Natural killer cell (primary cell): ENCODE data around the gene DOC2B. TPM values are rescaled to one million over a fixed set of nuclear protein-coding genes. Genes with fewer than 3 reads are reported as not detected.
A peak's percentile ranks its signal among the peaks of the same experiment; 100 is the strongest.
"Not testable (repeated sequence)": the region's sequence is repeated elsewhere in the genome, so short reads cannot be mapped to it uniquely, and the experiment has no call there.

Experiments used
- ATAC-seq, 3 donors: fragments of 150-1000 bp in 2 of 3; fragments of 200-7000 bp in 1 of 3; cut with Tn5 transposase; 1 replicate in 1 of 3; 2 replicates in 2 of 3; pipeline ENCODE4 v1.10.0; 2021; ENCODE audit warnings: mild to moderate bottlenecking in 2 of 3, moderate library complexity in 2 of 3
- DNase-seq, 2 donors: peaks; one replicate each; pipeline versions ENCODE4 v3.0.0 to v3.0.0-alpha.2; 2013 to 2021; ENCODE audit warnings: mixed read lengths in 1 of 2
- H3K27ac ChIP-seq: one replicate; pipeline ENCODE4 v1.5.1; 2013; ENCODE audit warnings: mild to moderate bottlenecking, low read length
- H3K27me3 ChIP-seq: one replicate; pipeline ENCODE4 v1.6.1; 2013; ENCODE audit warnings: low read length; ENCODE audit not compliant: control insufficient read depth, insufficient read depth
- H3K36me3 ChIP-seq: one replicate; pipeline ENCODE4 v1.6.1; 2013; ENCODE audit warnings: low read length; ENCODE audit not compliant: control insufficient read depth, insufficient read depth
- H3K4me1 ChIP-seq: one replicate; pipeline ENCODE4 v1.6.1; 2013; ENCODE audit warnings: low read length; ENCODE audit not compliant: control insufficient read depth, insufficient read depth
- H3K4me3 ChIP-seq: one replicate; pipeline ENCODE4 v1.5.1; 2013; ENCODE audit warnings: low read length
- H3K9me3 ChIP-seq: one replicate; pipeline ENCODE4 v1.6.1; 2013; ENCODE audit warnings: low read length; ENCODE audit not compliant: control insufficient read depth, insufficient read depth
- H3K27ac Mint-ChIP-seq, 2 donors: one replicate each; pipeline ENCODE4 v1.8.0; 2022; ENCODE audit warnings: mild to moderate bottlenecking in 2 of 2, mixed read lengths in 2 of 2, moderate library complexity in 1 of 2
- H3K27me3 Mint-ChIP-seq, 2 donors: one replicate each; pipeline ENCODE4 v1.8.0; 2022; ENCODE audit warnings: low read depth in 2 of 2, mixed read lengths in 2 of 2
- H3K36me3 Mint-ChIP-seq: one replicate; pipeline ENCODE4 v1.8.0; 2022; ENCODE audit warnings: mixed read lengths
- H3K4me1 Mint-ChIP-seq, 2 donors: one replicate each; pipeline ENCODE4 v1.8.0; 2022; ENCODE audit warnings: mixed read lengths in 2 of 2
- H3K4me3 Mint-ChIP-seq: one replicate; pipeline ENCODE4 v1.8.0; 2022; ENCODE audit warnings: mild to moderate bottlenecking, moderate library complexity, mixed read lengths
- H3K9me3 Mint-ChIP-seq, 2 donors: one replicate each; pipeline ENCODE4 v1.8.0; 2022; ENCODE audit warnings: mixed read lengths in 2 of 2
- WGBS: methylation state at CpG from one replicate; pipeline ENCODE4 v1.1.7; 2013; ENCODE audit warnings: missing lambda C conversion rate; ENCODE audit not compliant: insufficient coverage; 5-methylcytosine and 5-hydroxymethylcytosine counted together
- intact Hi-C: fragments of 100-400 bp; cut with micrococcal nuclease; formaldehyde crosslinking; loops from one replicate; pipeline ENCODE4 v1.14.2; 2022
- total RNA-seq, 4 donors: library from RNA; stranded (reverse); fragments of 120-200 nt in 1 of 4; gene quantifications; one replicate each; pipeline versions ENCODE4 v1.2.3 to v1.2.4, GENCODE V29; 2013 to 2022
- TF ChIP-seq, protein P1 (sequence below): fragments of 200-600 bp; IDR thresholded peaks from one replicate; pipeline ENCODE4 v1.8.0; 2022; ENCODE audit warnings: antibody characterized with exemption

The DOC2B gene
- total RNA-seq, 3 donors from 2014 or later (not counting 1 experiment from before 2014, with no cell fraction given): 0.07 to 0.20 TPM; not detected in 1

DNA sequence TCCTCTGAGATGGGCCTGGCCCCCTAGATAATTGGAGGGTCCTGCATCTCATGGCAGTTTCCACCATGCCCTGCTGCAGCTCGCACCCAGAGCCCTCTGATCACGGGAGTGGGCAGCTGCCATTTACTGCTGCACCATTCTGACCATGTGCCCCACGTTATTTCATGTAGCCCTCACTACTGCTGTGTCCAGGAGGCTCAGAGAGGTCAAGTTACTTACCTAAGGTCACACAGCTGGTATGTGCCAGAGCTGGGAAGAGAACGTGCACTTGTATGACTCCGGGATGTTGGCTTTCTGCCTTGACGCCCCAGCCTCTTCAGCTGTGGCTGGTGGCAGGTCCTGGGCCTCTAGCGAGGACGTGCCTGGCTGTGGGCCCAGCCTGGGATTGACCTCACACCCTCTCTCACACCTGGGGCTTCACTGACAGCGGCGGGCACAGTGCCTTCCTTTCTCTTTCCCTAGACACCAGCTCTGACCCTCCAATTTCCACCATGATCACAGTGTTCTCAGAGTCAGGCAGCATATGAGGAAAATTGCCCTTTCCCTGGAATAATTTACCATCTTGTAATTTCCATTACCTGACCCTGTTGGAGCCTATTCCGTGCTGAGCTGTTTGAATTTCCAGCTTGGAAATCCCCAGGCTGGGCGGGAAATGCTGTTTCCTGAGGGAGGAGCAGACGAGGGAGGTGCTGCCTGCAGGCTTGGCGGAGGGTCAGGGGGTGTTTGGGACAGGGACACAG, 18.5 kb upstream of the DOC2B start:
- no peak overlapping the region for H3K27ac Mint-ChIP-seq

DNA sequence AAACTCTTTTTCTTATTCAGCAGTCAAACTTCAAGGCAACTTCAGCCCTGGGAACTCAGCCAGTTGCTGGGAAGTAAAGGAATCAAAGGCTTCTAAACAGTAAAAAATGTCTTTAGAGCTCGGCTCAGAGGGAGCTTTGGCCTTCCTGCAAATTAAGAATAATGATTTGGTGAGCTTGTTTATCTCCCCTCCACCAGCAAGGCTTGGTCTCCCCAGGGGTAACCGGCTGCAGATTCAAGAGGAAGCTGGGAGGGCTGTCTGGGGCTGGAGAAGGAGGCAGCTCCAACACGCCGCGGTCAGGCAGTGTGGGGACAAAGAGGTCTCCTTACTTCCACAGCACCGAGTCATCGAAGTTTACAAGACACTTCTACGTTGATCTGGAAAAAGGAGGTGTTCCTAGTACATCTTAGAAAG, 17.7 kb upstream of the DOC2B start:
- DNase-seq: no peak
- H3K27ac Mint-ChIP-seq: no peak overlapping the region

More for the DNA sequence above, 18.5 kb upstream of the DOC2B start:
- no peak for ATAC-seq
- DNase-seq: no peak
- no peaks in the 10 kb centered on the region for H3K9me3 Mint-ChIP-seq
- H3K4me3 Mint-ChIP-seq: no peak overlapping the region
- no peaks in the 10 kb centered on the region for H3K36me3 ChIP-seq
- TF ChIP-seq, protein P1, sequence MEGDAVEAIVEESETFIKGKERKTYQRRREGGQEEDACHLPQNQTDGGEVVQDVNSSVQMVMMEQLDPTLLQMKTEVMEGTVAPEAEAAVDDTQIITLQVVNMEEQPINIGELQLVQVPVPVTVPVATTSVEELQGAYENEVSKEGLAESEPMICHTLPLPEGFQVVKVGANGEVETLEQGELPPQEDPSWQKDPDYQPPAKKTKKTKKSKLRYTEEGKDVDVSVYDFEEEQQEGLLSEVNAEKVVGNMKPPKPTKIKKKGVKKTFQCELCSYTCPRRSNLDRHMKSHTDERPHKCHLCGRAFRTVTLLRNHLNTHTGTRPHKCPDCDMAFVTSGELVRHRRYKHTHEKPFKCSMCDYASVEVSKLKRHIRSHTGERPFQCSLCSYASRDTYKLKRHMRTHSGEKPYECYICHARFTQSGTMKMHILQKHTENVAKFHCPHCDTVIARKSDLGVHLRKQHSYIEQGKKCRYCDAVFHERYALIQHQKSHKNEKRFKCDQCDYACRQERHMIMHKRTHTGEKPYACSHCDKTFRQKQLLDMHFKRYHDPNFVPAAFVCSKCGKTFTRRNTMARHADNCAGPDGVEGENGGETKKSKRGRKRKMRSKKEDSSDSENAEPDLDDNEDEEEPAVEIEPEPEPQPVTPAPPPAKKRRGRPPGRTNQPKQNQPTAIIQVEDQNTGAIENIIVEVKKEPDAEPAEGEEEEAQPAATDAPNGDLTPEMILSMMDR: no peak
- no peaks in the 10 kb centered on the region for H3K4me1 Mint-ChIP-seq
- intact Hi-C loops: no loop called here
- H3K4me1 ChIP-seq: no peaks in the 10 kb centered on the region
- no peaks in the 10 kb centered on the region for H3K36me3 Mint-ChIP-seq
- peaks cover 5% of the 10 kb centered on the region for H3K27me3 ChIP-seq
- peaks cover 2 to 7% of the 10 kb centered on the region in 2 donors for H3K27me3 Mint-ChIP-seq
- 78% methylated on average over 14 of the region's 14 CpGs for WGBS
- H3K4me3 ChIP-seq: no peak overlapping the region
- no peak overlapping the region for H3K27ac ChIP-seq
- no peaks in the 10 kb centered on the region for H3K9me3 ChIP-seq

DNA sequence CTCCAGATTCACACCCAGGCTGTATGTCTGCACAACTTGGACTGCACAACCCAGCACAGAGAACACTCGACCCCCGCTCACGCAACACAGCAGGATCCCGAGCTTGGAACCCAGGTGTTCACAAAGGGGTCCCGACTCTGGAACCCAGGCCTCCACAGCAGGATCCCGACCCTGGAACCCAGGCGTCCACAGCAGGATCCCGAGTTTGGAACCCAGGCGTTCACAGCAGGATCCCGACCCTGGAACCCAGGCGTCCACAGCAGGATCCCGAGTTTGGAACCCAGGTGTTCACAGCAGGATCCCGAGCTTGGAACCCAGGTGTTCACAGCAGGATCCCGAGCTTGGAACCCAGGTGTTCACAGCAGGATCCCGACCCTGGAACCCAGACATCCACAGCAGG, 16.8 kb upstream of the DOC2B start:
- H3K36me3 Mint-ChIP-seq, H3K4me1 Mint-ChIP-seq, intact Hi-C loops, H3K4me3 ChIP-seq, H3K4me1 ChIP-seq, H3K27me3 ChIP-seq, H3K36me3 ChIP-seq, H3K4me3 Mint-ChIP-seq, H3K27ac Mint-ChIP-seq, H3K9me3 Mint-ChIP-seq, H3K27me3 Mint-ChIP-seq, H3K9me3 ChIP-seq, H3K27ac ChIP-seq, DNase-seq, ATAC-seq: not testable (repeated sequence)
- WGBS: 87% methylated on average over 15 of the region's 15 CpGs

More for the DNA sequence above, 17.7 kb upstream of the DOC2B start:
- H3K27me3 ChIP-seq: peaks cover 5% of the 10 kb centered on the region
- no peak overlapping the region for H3K4me3 ChIP-seq
- H3K27me3 Mint-ChIP-seq: peaks cover 2 to 7% of the 10 kb centered on the region in 2 donors
- no peaks in the 10 kb centered on the region for H3K9me3 Mint-ChIP-seq
- no peaks in the 10 kb centered on the region for H3K36me3 ChIP-seq
- WGBS: 4% methylated on average over 7 of the region's 8 CpGs
- H3K4me1 ChIP-seq: no peaks in the 10 kb centered on the region
- no peak overlapping the region for H3K4me3 Mint-ChIP-seq
- H3K9me3 ChIP-seq: no peaks in the 10 kb centered on the region
- H3K4me1 Mint-ChIP-seq: no peaks in the 10 kb centered on the region
- no peak overlapping the region for H3K27ac ChIP-seq
- H3K36me3 Mint-ChIP-seq: no peaks in the 10 kb centered on the region
- intact Hi-C loops: no loop called here
- TF ChIP-seq, protein P1: no peak
- ATAC-seq: no peak

- no peaks in the 10 kb centered on the region for H3K4me1 Mint-ChIP-seq
- peak in 1 of 3 donors; percentile 48 for ATAC-seq
Measured at GRCh38 chr17:197352-197751, 15.9 kb upstream of the DOC2B start.

More at GRCh38 chr17:197352-197751, 15.9 kb upstream of the DOC2B start:
- Mint-ChIP-seq H3K4me3 (no peak overlapping the region), H3K27me3 (peaks cover 2 to 7% of the 10 kb centered on the region in 2 donors), H3K9me3 (no peaks in the 10 kb centered on the region), H3K27ac (no peak overlapping the region), H3K36me3 (no peaks in the 10 kb centered on the region)
- Histone ChIP-seq H3K27ac (no peak overlapping the region), H3K36me3 (no peaks in the 10 kb centered on the region), H3K4me3 (no peak overlapping the region), H3K9me3 (no peaks in the 10 kb centered on the region), H3K27me3 (peaks cover 5% of the 10 kb centered on the region), H3K4me1 (no peaks in the 10 kb centered on the region)
- 95% methylated on average over 2 of the region's 2 CpGs for WGBS
- TF ChIP-seq, protein P1: no peak
- intact Hi-C loops: no loop called here
- DNase-seq: no peak
